Ascending aorta (tissue), 2 donors: ENCODE measurements around the gene TTLL7. TPM values are rescaled to one million over a fixed set of nuclear protein-coding genes. Genes with fewer than 3 reads are reported as not detected.

Experiments used
- DNase-seq, 2 donors: peaks; one replicate each; pipeline ENCODE4 v3.0.0-alpha.2; 2019; ENCODE audit warnings: low spot score in 2 of 2
- H3K27ac ChIP-seq, 2 donors: fragments of 200-600 bp; sonication (generic); one replicate each; pipeline ENCODE4 v1.5.1; 2016 to 2017; ENCODE audit warnings: mild to moderate bottlenecking in 1 of 2
- H3K27me3 ChIP-seq: fragments of 200-600 bp; sonication (generic); one replicate; pipeline ENCODE4 v1.5.1; 2017
- H3K36me3 ChIP-seq, 2 donors: fragments of 200-600 bp; sonication (generic); one replicate each; pipeline ENCODE4 v1.5.1; 2016
- H3K4me1 ChIP-seq, 2 donors: fragments of 200-600 bp; sonication (generic); one replicate each; pipeline ENCODE4 v1.5.1; 2016 to 2017; ENCODE audit warnings: mild to moderate bottlenecking in 1 of 2
- H3K4me3 ChIP-seq, 2 donors: fragments of 200-600 bp; sonication (generic); one replicate each; pipeline ENCODE4 v1.5.1; 2016 to 2017; ENCODE audit warnings: mild to moderate bottlenecking in 1 of 2
- H3K9me3 ChIP-seq, 2 donors: fragments of 200-600 bp; sonication (generic); one replicate each; pipeline ENCODE4 v1.5.1; 2016
- intact Hi-C: fragments of 100-400 bp; cut with DNase I; formaldehyde crosslinking; loops from one replicate; pipeline ENCODE4 v1.15.1; 2023
- total RNA-seq: library from RNA; depleted of rRNA; stranded (reverse); fragments of >200 nt; gene quantifications from one replicate; pipeline ENCODE4 v1.1.0, GENCODE V29; 2016
- TF ChIP-seq, protein P1 (sequence below), 3 experiments: fragments of 200-600 bp in 2 of 3; fragments of 450-650 bp in 1 of 3; sonication (generic) in 2 of 3; IDR thresholded peaks; one replicate each; pipeline ENCODE4 v1.5.1; 2016 to 2019; ENCODE audit warnings: antibody characterized with exemption in 3 of 3, mild to moderate bottlenecking in 1 of 3, moderate library complexity in 1 of 3

The TTLL7 gene
- total RNA-seq, 1 donor from 2014 or later, result 20.5 TPM

DNA sequence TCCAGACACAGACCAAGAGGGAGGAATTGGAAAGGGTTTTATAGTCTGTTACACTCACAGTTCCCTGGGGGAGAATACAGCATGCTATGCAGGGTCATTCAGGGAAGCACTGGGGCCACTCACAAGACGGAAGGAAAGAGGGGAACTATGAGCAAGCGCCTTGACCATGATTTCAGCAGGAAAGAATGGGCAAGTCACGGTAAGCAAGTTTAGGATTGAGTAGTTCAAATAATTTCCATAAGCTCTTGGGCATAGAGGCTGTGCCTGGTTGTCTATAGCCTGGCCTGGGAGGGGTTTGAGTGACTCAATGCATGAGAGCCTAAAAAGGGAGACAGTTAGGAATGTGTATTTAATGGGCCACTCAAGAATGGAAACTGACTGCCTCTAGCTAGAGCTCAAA lies 176.7 kb downstream of the TTLL7 start:
- H3K36me3 ChIP-seq, result no peaks in the 10 kb centered on the region
- intact Hi-C loops, result no loop called here
- no peak for DNase-seq
- H3K9me3 ChIP-seq, result no peaks in the 10 kb centered on the region
- TF ChIP-seq, protein P1, sequence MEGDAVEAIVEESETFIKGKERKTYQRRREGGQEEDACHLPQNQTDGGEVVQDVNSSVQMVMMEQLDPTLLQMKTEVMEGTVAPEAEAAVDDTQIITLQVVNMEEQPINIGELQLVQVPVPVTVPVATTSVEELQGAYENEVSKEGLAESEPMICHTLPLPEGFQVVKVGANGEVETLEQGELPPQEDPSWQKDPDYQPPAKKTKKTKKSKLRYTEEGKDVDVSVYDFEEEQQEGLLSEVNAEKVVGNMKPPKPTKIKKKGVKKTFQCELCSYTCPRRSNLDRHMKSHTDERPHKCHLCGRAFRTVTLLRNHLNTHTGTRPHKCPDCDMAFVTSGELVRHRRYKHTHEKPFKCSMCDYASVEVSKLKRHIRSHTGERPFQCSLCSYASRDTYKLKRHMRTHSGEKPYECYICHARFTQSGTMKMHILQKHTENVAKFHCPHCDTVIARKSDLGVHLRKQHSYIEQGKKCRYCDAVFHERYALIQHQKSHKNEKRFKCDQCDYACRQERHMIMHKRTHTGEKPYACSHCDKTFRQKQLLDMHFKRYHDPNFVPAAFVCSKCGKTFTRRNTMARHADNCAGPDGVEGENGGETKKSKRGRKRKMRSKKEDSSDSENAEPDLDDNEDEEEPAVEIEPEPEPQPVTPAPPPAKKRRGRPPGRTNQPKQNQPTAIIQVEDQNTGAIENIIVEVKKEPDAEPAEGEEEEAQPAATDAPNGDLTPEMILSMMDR (IDR thresholded peaks at IDR 0.05), result no peak
- no peak overlapping the region for H3K27ac ChIP-seq
- H3K27me3 ChIP-seq, result no peaks in the 10 kb centered on the region
- no peak overlapping the region for H3K4me3 ChIP-seq
- H3K4me1 ChIP-seq, result no peaks in the 10 kb centered on the region

DNA sequence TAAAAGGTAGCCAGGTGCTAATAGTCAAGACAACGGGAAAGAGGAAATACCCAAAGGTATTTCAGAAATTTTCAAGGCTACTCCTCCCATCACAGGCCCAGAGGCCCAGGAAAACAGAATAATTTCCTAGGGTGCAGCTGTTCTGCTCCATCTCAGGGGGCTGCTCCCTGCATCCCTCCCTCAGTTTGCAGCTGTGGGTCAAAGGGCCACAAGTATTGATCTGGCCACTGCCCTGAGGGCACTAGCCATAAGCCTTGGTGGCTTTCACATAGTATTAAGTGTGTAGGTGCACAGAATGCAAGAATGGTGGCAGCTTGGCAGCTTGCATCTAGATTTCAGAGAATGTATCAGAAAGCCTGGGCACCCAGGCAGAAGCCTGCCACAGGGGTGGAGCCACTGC lies 179.5 kb downstream of the TTLL7 start:
- no peak for DNase-seq
- H3K27ac ChIP-seq, result no peak overlapping the region
- no peaks in the 10 kb centered on the region for H3K27me3 ChIP-seq
- TF ChIP-seq, protein P1 (IDR thresholded peaks at IDR 0.05), result no peak
- no peaks in the 10 kb centered on the region for H3K9me3 ChIP-seq
- H3K4me3 ChIP-seq, result no peak overlapping the region
- no peaks in the 10 kb centered on the region for H3K36me3 ChIP-seq
- intact Hi-C loops, result no loop called here
- no peaks in the 10 kb centered on the region for H3K4me1 ChIP-seq

DNA sequence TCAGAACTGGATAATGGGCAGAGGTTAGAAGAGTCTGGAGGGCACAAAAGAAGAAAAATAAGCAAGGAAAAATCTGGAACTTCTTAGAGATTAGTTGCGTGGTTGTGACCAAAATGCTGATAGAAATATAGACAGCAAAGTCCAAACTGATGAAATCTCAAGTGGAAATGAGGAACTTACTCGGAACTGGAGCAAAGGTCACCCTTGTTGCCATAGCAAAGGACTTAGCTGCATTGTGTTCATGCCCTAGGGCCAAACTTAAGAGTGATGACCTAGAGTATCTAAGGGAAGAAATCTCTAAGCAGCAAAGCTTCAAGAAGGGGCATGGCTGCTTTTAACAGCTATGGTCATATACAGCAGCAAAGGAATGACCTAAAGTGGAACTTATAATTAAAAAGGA lies 180.0 kb downstream of the TTLL7 start:
- TF ChIP-seq, protein P1 (IDR thresholded peaks at IDR 0.05), result no peak
- no peaks in the 10 kb centered on the region for H3K27me3 ChIP-seq
- no peak overlapping the region for H3K27ac ChIP-seq
- H3K9me3 ChIP-seq, result no peaks in the 10 kb centered on the region
- no peaks in the 10 kb centered on the region for H3K36me3 ChIP-seq
- intact Hi-C loops, result no loop called here
- H3K4me3 ChIP-seq, result no peak overlapping the region
- no peaks in the 10 kb centered on the region for H3K4me1 ChIP-seq
- DNase-seq, result no peak

DNA sequence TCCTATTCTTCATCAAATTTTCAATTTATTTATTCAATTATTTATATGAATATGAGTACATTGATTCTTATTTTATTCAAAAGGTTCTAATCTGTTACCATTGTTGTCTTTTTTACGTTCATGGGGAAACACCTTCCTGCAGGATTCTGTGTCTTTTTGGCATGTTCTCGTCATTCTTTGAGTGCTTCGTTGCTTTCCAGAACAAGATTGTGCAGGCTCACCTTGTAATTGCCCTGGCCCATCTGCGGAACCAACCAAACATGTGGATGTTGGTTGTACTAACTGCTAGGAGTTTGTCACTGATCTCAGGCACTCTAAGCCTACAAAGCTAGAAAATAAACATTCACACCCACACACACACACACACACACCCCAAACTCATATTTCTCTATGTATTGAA lies 182.1 kb downstream of the TTLL7 start:
- H3K27me3 ChIP-seq, result no peaks in the 10 kb centered on the region
- H3K27ac ChIP-seq, result no peak overlapping the region
- no peaks in the 10 kb centered on the region for H3K4me1 ChIP-seq
- no peaks in the 10 kb centered on the region for H3K36me3 ChIP-seq
- H3K9me3 ChIP-seq, result no peaks in the 10 kb centered on the region
- TF ChIP-seq, protein P1 (IDR thresholded peaks at IDR 0.05), result no peak
- intact Hi-C loops, result no loop called here
- no peak for DNase-seq
- no peak overlapping the region for H3K4me3 ChIP-seq

DNA sequence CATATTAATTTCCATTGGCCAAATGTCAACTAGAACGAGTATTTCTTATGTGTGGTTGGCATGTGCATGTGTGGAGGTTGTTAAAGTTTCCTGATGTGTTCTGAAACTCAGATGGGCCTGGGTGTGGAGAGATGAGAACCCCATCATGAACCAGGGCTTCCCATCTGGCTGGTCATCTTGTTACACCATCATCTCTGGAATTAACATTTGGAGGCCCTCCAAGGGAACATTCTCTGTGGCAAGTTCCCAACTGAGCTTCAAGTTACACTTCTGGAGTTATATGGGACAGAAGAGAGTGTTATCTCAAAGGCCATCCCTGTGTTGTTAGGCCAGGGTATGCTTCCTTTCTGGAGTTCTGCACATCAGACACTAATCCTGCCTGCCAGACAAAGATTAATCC lies 183.6 kb downstream of the TTLL7 start:
- Histone ChIP-seq H3K36me3 (no peaks in the 10 kb centered on the region), H3K9me3 (no peaks in the 10 kb centered on the region), H3K4me3 (no peak overlapping the region), H3K4me1 (no peaks in the 10 kb centered on the region), H3K27me3 (no peaks in the 10 kb centered on the region), H3K27ac (no peak overlapping the region)
- DNase-seq, result no peak
- intact Hi-C loops, result no loop called here
- TF ChIP-seq, protein P1 (IDR thresholded peaks at IDR 0.05), result no peak

Other genes starting within 250 kb of the TTLL7 start
- gene PRKACB, start 145.1 kb upstream of the TTLL7 start, total RNA-seq, result 23.7 TPM